ENCODE data around the gene LIMS2.

- TF ChIP-seq CTCF (IDR thresholded peaks at IDR 0.05) (no peak), POLR2A (IDR thresholded peaks at IDR 0.05) (no peak)
Measured at GRCh38 chr2:127609818-127610217, 65.5 kb downstream of the LIMS2 start.

Measured in tibial nerve (tissue), 3 donors.